H9 (cell line): ENCODE results near the gene AMPH. TPM values are rescaled to one million over a fixed set of nuclear protein-coding genes. Genes with fewer than 3 reads are reported as not detected.
A peak's percentile ranks its signal among the peaks of the same experiment; 100 is the strongest.

ENCODE experiments used
- DNase-seq: peaks from one replicate; pipeline ENCODE4 v3.0.0-alpha.2; 2017
- H2AFZ ChIP-seq: one replicate; pipeline ENCODE4 v1.6.1; 2013; ENCODE audit warnings: mild to moderate bottlenecking, low read length, control low read depth, moderate library complexity
- H2AK5ac ChIP-seq: 2 replicates; pipeline ENCODE4 v1.6.1; 2013; ENCODE audit warnings: low read length, control low read depth, mixed read lengths; ENCODE audit not compliant: insufficient read length
- H2BK120ac ChIP-seq: one replicate; pipeline ENCODE4 v1.6.1; 2013; ENCODE audit warnings: low read depth, mild to moderate bottlenecking, low read length, control low read depth, inconsistent platforms; ENCODE audit not compliant: poor library complexity, severe bottlenecking
- H2BK12ac ChIP-seq: 2 replicates; pipeline ENCODE4 v1.6.1; 2013; ENCODE audit warnings: low read length, control low read depth, mixed read lengths, low read depth; ENCODE audit not compliant: insufficient read length
- H2BK15ac ChIP-seq: 2 replicates; pipeline ENCODE4 v1.6.1; 2013; ENCODE audit warnings: low read depth, low read length, control low read depth
- H2BK20ac ChIP-seq: one replicate; pipeline ENCODE4 v1.6.1; 2013; ENCODE audit warnings: low read depth, mild to moderate bottlenecking, low read length, control low read depth, inconsistent platforms; ENCODE audit not compliant: poor library complexity, severe bottlenecking
- H2BK5ac ChIP-seq: 2 replicates; pipeline ENCODE4 v1.6.1; 2013; ENCODE audit warnings: low read length, control low read depth, mixed read lengths; ENCODE audit not compliant: insufficient read length
- H3K14ac ChIP-seq: 2 replicates; pipeline ENCODE4 v1.6.1; 2013; ENCODE audit warnings: low read length, control low read depth; ENCODE audit not compliant: insufficient read depth
- H3K18ac ChIP-seq: 2 replicates; pipeline ENCODE4 v1.6.1; 2013; ENCODE audit warnings: low read depth, mild to moderate bottlenecking, mixed read lengths, low read length, control low read depth; ENCODE audit not compliant: insufficient read length
- H3K23ac ChIP-seq: 2 replicates; pipeline ENCODE4 v1.6.1; 2013; ENCODE audit warnings: low read length, control low read depth, mixed read lengths, low read depth; ENCODE audit not compliant: insufficient read length
- H3K23me2 ChIP-seq: 2 replicates; pipeline ENCODE4 v1.6.1; 2013; ENCODE audit warnings: low read depth, mild to moderate bottlenecking, mixed read lengths, low read length, control low read depth; ENCODE audit not compliant: insufficient read length, poor library complexity, severe bottlenecking
- H3K27ac ChIP-seq: 2 replicates; pipeline ENCODE4 v1.5.1; 2013; ENCODE audit warnings: low read length, control low read depth, mixed read lengths, low read depth; ENCODE audit not compliant: insufficient read length
- H3K27me3 ChIP-seq: 2 replicates; pipeline ENCODE4 v1.6.1; 2013; ENCODE audit warnings: low read length, control low read depth, inconsistent platforms; ENCODE audit not compliant: insufficient read depth
- H3K4ac ChIP-seq: 2 replicates; pipeline ENCODE4 v1.6.1; 2013; ENCODE audit warnings: low read depth, mild to moderate bottlenecking, control low read depth, inconsistent platforms, low read length, moderate library complexity
- H3K4me1 ChIP-seq: 2 replicates; pipeline ENCODE4 v1.6.1; 2013; ENCODE audit warnings: low read length, control low read depth, inconsistent platforms; ENCODE audit not compliant: insufficient read depth
- H3K4me2 ChIP-seq: 2 replicates; pipeline ENCODE4 v1.6.1; 2013; ENCODE audit warnings: low read length, control low read depth, mixed read lengths; ENCODE audit not compliant: insufficient read length, insufficient read depth
- H3K56ac ChIP-seq: 2 replicates; pipeline ENCODE4 v1.6.1; 2013; ENCODE audit warnings: low read depth, mild to moderate bottlenecking, mixed read lengths, low read length, control low read depth; ENCODE audit not compliant: insufficient read length
- H3K79me1 ChIP-seq: 2 replicates; pipeline ENCODE4 v1.6.1; 2013; ENCODE audit warnings: low read depth, mild to moderate bottlenecking, moderate library complexity, low read length, control low read depth, inconsistent platforms; ENCODE audit not compliant: insufficient read depth, poor library complexity, severe bottlenecking
- H3K79me2 ChIP-seq: 2 replicates; pipeline ENCODE4 v1.6.1; 2013; ENCODE audit warnings: low read length, control low read depth, inconsistent platforms; ENCODE audit not compliant: insufficient read depth
- H3K9ac ChIP-seq: 2 replicates; pipeline ENCODE4 v1.6.1; 2013; ENCODE audit warnings: low read length, control low read depth, mixed read lengths; ENCODE audit not compliant: insufficient read length; ENCODE audit errors: extremely low read depth
- H3K9me3 ChIP-seq: one replicate; pipeline ENCODE4 v1.6.1; 2013; ENCODE audit warnings: low read depth, low read length, inconsistent platforms; ENCODE audit not compliant: control insufficient read depth
- H3T11ph ChIP-seq: one replicate; pipeline ENCODE4 v1.6.1; 2013; ENCODE audit warnings: mild to moderate bottlenecking, low read length, control low read depth, inconsistent platforms
- H4K20me1 ChIP-seq: one replicate; pipeline ENCODE4 v1.6.1; 2013; ENCODE audit not compliant: control insufficient read depth, insufficient read length, insufficient read depth
- H4K5ac ChIP-seq: 2 replicates; pipeline ENCODE4 v1.6.1; 2013; ENCODE audit warnings: low read depth, mild to moderate bottlenecking, mixed read lengths, low read length, control low read depth; ENCODE audit not compliant: insufficient read length
- H4K8ac ChIP-seq: replicated peaks from 2 replicates; pipeline ENCODE4 v1.6.1; 2013; ENCODE audit warnings: low read length, control low read depth, mixed read lengths, low read depth; ENCODE audit not compliant: insufficient read length
- H4K91ac ChIP-seq: 2 replicates; pipeline ENCODE4 v1.6.1; 2013; ENCODE audit warnings: low read depth, mild to moderate bottlenecking, moderate library complexity, mixed read lengths, low read length, control low read depth; ENCODE audit not compliant: insufficient read length
- H3K27ac Mint-ChIP-seq, 3 experiments: 2 replicates in 2 of 3; 3 replicates in 1 of 3; pipeline ENCODE4 v1.8.0; 2020 to 2021; ENCODE audit warnings: mixed read lengths in 3 of 3, mild to moderate bottlenecking in 1 of 3, moderate library complexity in 1 of 3
- H3K27me3 Mint-ChIP-seq: 2 replicates; pipeline ENCODE4 v1.8.0; 2021; ENCODE audit warnings: low read depth, mild to moderate bottlenecking, moderate library complexity, mixed read lengths
- H3K36me3 Mint-ChIP-seq, 3 experiments: 2 replicates in 2 of 3; 3 replicates in 1 of 3; pipeline ENCODE4 v1.8.0; 2020 to 2021; ENCODE audit warnings: low read depth in 3 of 3, mixed read lengths in 3 of 3; ENCODE audit not compliant: insufficient read depth in 1 of 3
- H3K4me1 Mint-ChIP-seq, 2 experiments: 2 replicates each; pipeline ENCODE4 v1.8.0; 2020; ENCODE audit warnings: mixed read lengths in 2 of 2
- H3K4me3 Mint-ChIP-seq, 2 experiments: 2 replicates in 1 of 2; 3 replicates in 1 of 2; pipeline ENCODE4 v1.8.0; 2020 to 2021; ENCODE audit warnings: mild to moderate bottlenecking in 2 of 2, mixed read lengths in 2 of 2, moderate library complexity in 1 of 2
- H3K9me3 Mint-ChIP-seq, 2 experiments: 2 replicates in 1 of 2; 3 replicates in 1 of 2; pipeline ENCODE4 v1.8.0; 2020; ENCODE audit warnings: mild to moderate bottlenecking in 2 of 2, mixed read lengths in 2 of 2, moderate library complexity in 1 of 2
- WGBS: extraction: QIAGEN DNeasy Blood & Tissue Kit; methylation state at CpG from one replicate; pipeline ENCODE4 v1.1.7; 2013; ENCODE audit warnings: missing lambda C conversion rate, low lambda C conversion rate, mixed read lengths; ENCODE audit not compliant: insufficient read length; ENCODE audit errors: extremely low coverage; 5-methylcytosine and 5-hydroxymethylcytosine counted together
- total RNA-seq: library from RNA; stranded (reverse); gene quantifications from 2 replicates; pipeline ENCODE4 v1.2.1, GENCODE V29; 2021
- TF ChIP-seq, protein P1 (sequence below): fragments of 200-600 bp; sonication (generic); conservative IDR thresholded peaks from 3 replicates; pipeline ENCODE4 v1.8.0; 2021; ENCODE audit warnings: antibody characterized with exemption, mild to moderate bottlenecking

AMPH gene
- total RNA-seq, 1 experiment from 2014 or later: 4.8 TPM

DNA sequence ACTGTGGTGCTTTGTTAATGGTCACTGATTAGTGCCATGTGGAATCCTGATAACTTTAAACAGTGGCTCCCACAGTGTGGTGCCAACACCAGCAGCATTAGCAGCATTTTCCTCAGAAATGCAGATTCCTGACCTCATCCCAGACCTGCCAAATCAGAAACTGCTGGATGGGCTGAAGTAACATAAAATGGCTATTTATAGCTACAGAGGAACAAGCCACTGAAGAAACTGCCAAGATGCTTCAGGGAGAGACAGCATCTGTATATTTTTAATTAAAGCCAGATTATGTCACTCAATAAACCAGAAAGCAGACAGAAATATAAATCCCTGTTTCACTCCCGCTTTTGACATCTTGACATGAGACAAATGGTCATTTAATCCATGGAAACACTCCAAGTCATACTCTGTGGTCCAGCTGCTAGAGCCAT is 178.5 kb downstream of the AMPH start:
- H3K14ac ChIP-seq: no peak overlapping the region
- H3K27me3 ChIP-seq: no peaks in the 10 kb centered on the region
- no peak overlapping the region for H3K4ac ChIP-seq
- no peak overlapping the region for H2BK15ac ChIP-seq
- H3K9me3 ChIP-seq: no peaks in the 10 kb centered on the region
- H3K23ac ChIP-seq: no peak overlapping the region
- H3K56ac ChIP-seq: no peak overlapping the region
- H2BK20ac ChIP-seq: no peak overlapping the region
- no peak overlapping the region for H3T11ph ChIP-seq
- no peak overlapping the region for H2BK5ac ChIP-seq
- H3K79me2 ChIP-seq: no peaks in the 10 kb centered on the region
- no peak overlapping the region for H4K91ac ChIP-seq
- no peak overlapping the region for H2BK120ac ChIP-seq
- TF ChIP-seq, protein P1, sequence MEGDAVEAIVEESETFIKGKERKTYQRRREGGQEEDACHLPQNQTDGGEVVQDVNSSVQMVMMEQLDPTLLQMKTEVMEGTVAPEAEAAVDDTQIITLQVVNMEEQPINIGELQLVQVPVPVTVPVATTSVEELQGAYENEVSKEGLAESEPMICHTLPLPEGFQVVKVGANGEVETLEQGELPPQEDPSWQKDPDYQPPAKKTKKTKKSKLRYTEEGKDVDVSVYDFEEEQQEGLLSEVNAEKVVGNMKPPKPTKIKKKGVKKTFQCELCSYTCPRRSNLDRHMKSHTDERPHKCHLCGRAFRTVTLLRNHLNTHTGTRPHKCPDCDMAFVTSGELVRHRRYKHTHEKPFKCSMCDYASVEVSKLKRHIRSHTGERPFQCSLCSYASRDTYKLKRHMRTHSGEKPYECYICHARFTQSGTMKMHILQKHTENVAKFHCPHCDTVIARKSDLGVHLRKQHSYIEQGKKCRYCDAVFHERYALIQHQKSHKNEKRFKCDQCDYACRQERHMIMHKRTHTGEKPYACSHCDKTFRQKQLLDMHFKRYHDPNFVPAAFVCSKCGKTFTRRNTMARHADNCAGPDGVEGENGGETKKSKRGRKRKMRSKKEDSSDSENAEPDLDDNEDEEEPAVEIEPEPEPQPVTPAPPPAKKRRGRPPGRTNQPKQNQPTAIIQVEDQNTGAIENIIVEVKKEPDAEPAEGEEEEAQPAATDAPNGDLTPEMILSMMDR: no peak
- no peak overlapping the region for H4K5ac ChIP-seq
- no peak overlapping the region for H3K9ac ChIP-seq
- no peak overlapping the region for H3K4me2 ChIP-seq
- no peaks in the 10 kb centered on the region for H3K27me3 Mint-ChIP-seq
- no peak overlapping the region for H2AK5ac ChIP-seq
- no peak for DNase-seq
- H2BK12ac ChIP-seq: no peak overlapping the region
- no peak overlapping the region for H4K8ac ChIP-seq
- H3K18ac ChIP-seq: no peak overlapping the region
- H3K4me3 Mint-ChIP-seq: no peak overlapping the region
- no peak overlapping the region for H3K27ac ChIP-seq
- no peaks in the 10 kb centered on the region for H3K9me3 Mint-ChIP-seq
- H3K4me1 Mint-ChIP-seq: peaks cover 7 to 8% of the 10 kb centered on the region in 2 experiments
- no peaks in the 10 kb centered on the region for H3K4me1 ChIP-seq
- 0 out of 7 replicates have a peak overlapping the region, but pooled peaks of 1 of the 3 experiments have one; percentile 37 for H3K27ac Mint-ChIP-seq
- no peaks in the 10 kb centered on the region for H4K20me1 ChIP-seq
- no CpG with 5 or more reads among the region's 1 CpG for WGBS
- no peaks in the 10 kb centered on the region for H3K36me3 Mint-ChIP-seq
- no peak overlapping the region for H2AFZ ChIP-seq
- H3K79me1 ChIP-seq: no peaks in the 10 kb centered on the region
- no peaks in the 10 kb centered on the region for H3K23me2 ChIP-seq
